ENCODE measurements around the gene DLG2. TPM values are rescaled to one million over a fixed set of nuclear protein-coding genes. Genes with fewer than 3 reads are reported as not detected.

Gene DLG2
- total RNA-seq, 4 donors from 2014 or later, result 7.3 to 14.1 (median 11.1) TPM

DNA sequence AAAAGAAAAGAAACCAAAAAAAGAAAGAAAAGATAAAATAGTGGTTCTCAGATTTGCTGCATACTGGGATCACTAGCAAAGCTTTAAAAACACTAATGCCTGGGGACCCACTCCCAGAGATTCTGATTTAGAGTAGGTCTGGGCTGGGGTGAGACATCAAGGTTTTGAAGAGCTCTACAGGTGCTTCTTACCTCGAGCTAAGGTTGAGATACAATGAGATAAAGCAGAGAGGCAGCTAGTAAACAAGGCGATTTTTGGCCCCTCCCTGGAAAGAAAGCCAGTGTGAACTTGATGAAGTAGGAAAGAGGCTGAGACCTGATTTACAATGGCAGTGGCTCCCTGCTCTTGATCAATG lies 2013.4 kb downstream of the DLG2 start:
- TF ChIP-seq POLR2AphosphoS5 (IDR thresholded peaks at IDR 0.05), result no peak
- no peak for TF ChIP-seq POLR2A (IDR thresholded peaks at IDR 0.05; ENCODE audit: low read depth)
- TF ChIP-seq, protein P1, sequence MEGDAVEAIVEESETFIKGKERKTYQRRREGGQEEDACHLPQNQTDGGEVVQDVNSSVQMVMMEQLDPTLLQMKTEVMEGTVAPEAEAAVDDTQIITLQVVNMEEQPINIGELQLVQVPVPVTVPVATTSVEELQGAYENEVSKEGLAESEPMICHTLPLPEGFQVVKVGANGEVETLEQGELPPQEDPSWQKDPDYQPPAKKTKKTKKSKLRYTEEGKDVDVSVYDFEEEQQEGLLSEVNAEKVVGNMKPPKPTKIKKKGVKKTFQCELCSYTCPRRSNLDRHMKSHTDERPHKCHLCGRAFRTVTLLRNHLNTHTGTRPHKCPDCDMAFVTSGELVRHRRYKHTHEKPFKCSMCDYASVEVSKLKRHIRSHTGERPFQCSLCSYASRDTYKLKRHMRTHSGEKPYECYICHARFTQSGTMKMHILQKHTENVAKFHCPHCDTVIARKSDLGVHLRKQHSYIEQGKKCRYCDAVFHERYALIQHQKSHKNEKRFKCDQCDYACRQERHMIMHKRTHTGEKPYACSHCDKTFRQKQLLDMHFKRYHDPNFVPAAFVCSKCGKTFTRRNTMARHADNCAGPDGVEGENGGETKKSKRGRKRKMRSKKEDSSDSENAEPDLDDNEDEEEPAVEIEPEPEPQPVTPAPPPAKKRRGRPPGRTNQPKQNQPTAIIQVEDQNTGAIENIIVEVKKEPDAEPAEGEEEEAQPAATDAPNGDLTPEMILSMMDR (IDR thresholded peaks at IDR 0.05), result no peak
- H3K27ac ChIP-seq (replicated peaks in 1 of 4), result no peak overlapping the region
- 55% methylated on average over 2 of the region's 2 CpGs for WGBS
- no peak for DNase-seq (ENCODE audit: extremely low spot score)
- intact Hi-C loops (cut with DNase I), result no loop called here
- no peaks in the 10 kb centered on the region for H3K27me3 ChIP-seq
- no peaks in the 10 kb centered on the region for H3K36me3 ChIP-seq
- no peaks in the 10 kb centered on the region for H3K4me1 ChIP-seq
- no peaks in the 10 kb centered on the region for H3K9me3 ChIP-seq
- H3K4me3 ChIP-seq, result no peak overlapping the region

DNA sequence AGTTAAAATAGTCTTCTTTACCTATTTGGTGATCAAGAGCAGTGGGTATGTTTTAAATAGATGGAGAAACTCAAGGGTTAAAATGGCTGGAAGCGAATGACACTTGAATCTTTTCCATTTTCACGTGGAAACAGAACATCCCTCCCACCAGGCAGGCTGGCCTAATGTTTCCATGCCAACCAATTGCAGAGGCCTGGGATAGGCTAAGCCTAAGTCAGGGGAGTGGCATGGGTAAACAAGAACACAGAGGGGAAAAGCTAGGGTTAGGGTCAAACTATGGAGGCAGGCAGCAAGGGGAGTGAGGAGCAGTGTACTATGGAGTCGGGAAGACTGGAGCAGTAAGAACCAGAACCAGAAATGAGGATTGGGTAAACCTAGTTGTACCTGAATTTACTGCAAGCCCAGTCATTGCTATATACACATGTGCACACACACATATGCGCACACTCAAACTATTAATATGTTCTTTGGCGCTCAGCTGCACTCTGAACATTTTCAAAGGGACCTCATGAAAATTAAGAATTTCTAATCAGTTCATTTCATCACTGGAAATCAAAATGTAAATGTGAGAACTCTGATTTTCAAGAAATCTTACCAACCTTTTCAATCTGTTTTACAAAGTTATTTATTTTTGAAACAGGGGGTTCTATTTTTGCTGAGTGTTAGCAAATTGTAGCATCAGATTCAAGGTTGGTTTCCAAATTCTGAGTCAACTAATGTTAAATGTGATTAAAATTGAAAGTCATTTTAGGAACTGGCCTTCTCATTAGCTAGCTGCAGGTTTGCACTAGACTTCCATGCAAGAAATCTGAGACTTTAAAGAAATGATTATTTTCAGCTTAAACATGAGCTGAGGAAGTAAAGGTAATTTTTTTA lies 2014.0 kb downstream of the DLG2 start:
- H3K36me3 ChIP-seq, result no peaks in the 10 kb centered on the region
- H3K4me1 ChIP-seq, result no peaks in the 10 kb centered on the region
- no peak overlapping the region for H3K4me3 ChIP-seq
- H3K9me3 ChIP-seq, result no peaks in the 10 kb centered on the region
- WGBS, result 51% methylated on average over 5 of the region's 5 CpGs
- H3K27ac ChIP-seq (replicated peaks in 1 of 4), result no peak overlapping the region
- no peak for DNase-seq (ENCODE audit: extremely low spot score)
- intact Hi-C loops (cut with DNase I), result no loop called here
- H3K27me3 ChIP-seq, result no peaks in the 10 kb centered on the region
- TF ChIP-seq POLR2A (IDR thresholded peaks at IDR 0.05; ENCODE audit: low read depth) (no peak), POLR2AphosphoS5 (IDR thresholded peaks at IDR 0.05) (no peak), EP300 (IDR thresholded peaks at IDR 0.05) (no peak)
- TF ChIP-seq, protein P1 (IDR thresholded peaks at IDR 0.05), result no peak

GRCh38 chr11:83611600-83611999 lies 2015.5 kb downstream of the DLG2 start:
- no peak for TF ChIP-seq POLR2AphosphoS5 (IDR thresholded peaks at IDR 0.05)
- TF ChIP-seq POLR2A (IDR thresholded peaks at IDR 0.05; ENCODE audit: low read depth), result no peak
- TF ChIP-seq EP300 (IDR thresholded peaks at IDR 0.05), result no peak
- TF ChIP-seq, protein P1 (IDR thresholded peaks at IDR 0.05), result no peak
- intact Hi-C loops (cut with DNase I), result no loop called here
- Histone ChIP-seq H3K27ac (replicated peaks in 1 of 4) (no peak overlapping the region), H3K27me3 (no peaks in the 10 kb centered on the region), H3K36me3 (no peaks in the 10 kb centered on the region), H3K4me1 (no peaks in the 10 kb centered on the region), H3K4me3 (no peak overlapping the region), H3K9me3 (no peaks in the 10 kb centered on the region)
- 84% methylated on average over 3 of the region's 3 CpGs for WGBS
- DNase-seq (ENCODE audit: extremely low spot score), result no peak

DNA sequence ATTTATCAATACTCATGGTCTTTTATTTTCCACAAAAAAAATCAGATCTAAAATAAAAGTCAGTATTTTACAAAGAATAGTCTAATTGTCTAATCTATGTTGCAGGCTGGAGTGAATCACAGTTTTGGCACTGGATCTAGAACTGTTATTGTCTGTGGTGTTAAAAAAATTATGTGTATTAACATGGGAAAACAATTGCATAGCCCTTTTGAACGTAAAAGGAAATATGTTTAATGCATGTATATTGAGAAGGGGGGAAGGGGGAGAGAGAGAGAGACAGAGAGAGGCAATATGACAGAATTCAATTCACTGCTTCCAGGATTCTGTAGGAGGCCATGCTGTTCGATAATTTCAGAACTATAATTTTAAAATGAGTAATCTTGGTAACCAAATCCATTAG lies 2016.1 kb downstream of the DLG2 start:
- no peak overlapping the region for H3K4me3 ChIP-seq
- H3K27ac ChIP-seq (replicated peaks in 1 of 4), result no peak overlapping the region
- H3K36me3 ChIP-seq, result no peaks in the 10 kb centered on the region
- 69% methylated on average over 2 of the region's 2 CpGs for WGBS
- no peaks in the 10 kb centered on the region for H3K27me3 ChIP-seq
- intact Hi-C loops (cut with DNase I), result no loop called here
- H3K9me3 ChIP-seq, result no peaks in the 10 kb centered on the region
- no peak for TF ChIP-seq EP300 (IDR thresholded peaks at IDR 0.05)
- no peak for TF ChIP-seq POLR2AphosphoS5 (IDR thresholded peaks at IDR 0.05)
- TF ChIP-seq POLR2A (IDR thresholded peaks at IDR 0.05; ENCODE audit: low read depth), result no peak
- TF ChIP-seq, protein P1 (IDR thresholded peaks at IDR 0.05), result no peak
- DNase-seq (ENCODE audit: extremely low spot score), result no peak
- no peaks in the 10 kb centered on the region for H3K4me1 ChIP-seq

- TF ChIP-seq EP300 (IDR thresholded peaks at IDR 0.05), result no peak
- no peak for TF ChIP-seq POLR2AphosphoS5 (IDR thresholded peaks at IDR 0.05)
- TF ChIP-seq, protein P1 (IDR thresholded peaks at IDR 0.05), result no peak
- TF ChIP-seq POLR2A (IDR thresholded peaks at IDR 0.05; ENCODE audit: low read depth), result no peak
- Histone ChIP-seq H3K27me3 (no peaks in the 10 kb centered on the region), H3K36me3 (no peaks in the 10 kb centered on the region), H3K4me3 (no peak overlapping the region), H3K9me3 (no peaks in the 10 kb centered on the region), H3K27ac (replicated peaks in 1 of 4) (no peak overlapping the region), H3K4me1 (no peaks in the 10 kb centered on the region)
- WGBS, result 93% methylated on average over 2 of the region's 2 CpGs
- DNase-seq (ENCODE audit: extremely low spot score), result no peak
- intact Hi-C loops (cut with DNase I), result no loop called here
These were observed 2018.0 kb downstream of the DLG2 start for GRCh38 chr11:83609191-83609590.
